Left colon (tissue), 2 donors: ENCODE results near the gene JAGN1. TPM values are rescaled to one million over a fixed set of nuclear protein-coding genes. Genes with fewer than 3 reads are reported as not detected.
"Not testable (repeated sequence)": the region's sequence is repeated elsewhere in the genome, so short reads cannot be mapped to it uniquely, and the experiment has no call there.

ENCODE experiments used
- ATAC-seq: fragments of 200-7000 bp; cut with Tn5 transposase; one replicate; pipeline ENCODE4 v1.9.1; 2020; ENCODE audit warnings: mild to moderate bottlenecking, moderate library complexity
- DNase-seq, 2 donors: peaks; one replicate each; pipeline ENCODE4 v3.0.0-alpha.2; 2020
- intact Hi-C, 2 donors: fragments of 100-400 bp; cut with DNase I in 1 of 2; cut with micrococcal nuclease in 1 of 2; formaldehyde crosslinking; loops; one replicate each; pipeline versions ENCODE4 v1.11.2 to v1.14.0; 2022; cut with DNase I, micrococcal nuclease
- total RNA-seq, 2 donors: library from RNA; stranded (reverse); fragmentation: NEBNext Ultra II Directional; extraction: Animal tissue kit (Norgen Biotek cat#: 25700); gene quantifications; one replicate each; pipeline ENCODE4 v1.2.1, GENCODE V29; 2021
- donor health status: DM: no; HTN: no; CAD: no.
- donor health status: DM: yes; HTN: yes; CAD: no.

The JAGN1 gene
- total RNA-seq, 2 donors from 2014 or later = 40.9 to 41.7 TPM

GRCh38 chr3:9934235-9934621 is 43.8 kb downstream of the JAGN1 start:
- ATAC-seq (peak; percentile 4), DNase-seq (peak in 1 of 2 donors; percentile 38)
- intact Hi-C loops = no loop called here

DNA sequence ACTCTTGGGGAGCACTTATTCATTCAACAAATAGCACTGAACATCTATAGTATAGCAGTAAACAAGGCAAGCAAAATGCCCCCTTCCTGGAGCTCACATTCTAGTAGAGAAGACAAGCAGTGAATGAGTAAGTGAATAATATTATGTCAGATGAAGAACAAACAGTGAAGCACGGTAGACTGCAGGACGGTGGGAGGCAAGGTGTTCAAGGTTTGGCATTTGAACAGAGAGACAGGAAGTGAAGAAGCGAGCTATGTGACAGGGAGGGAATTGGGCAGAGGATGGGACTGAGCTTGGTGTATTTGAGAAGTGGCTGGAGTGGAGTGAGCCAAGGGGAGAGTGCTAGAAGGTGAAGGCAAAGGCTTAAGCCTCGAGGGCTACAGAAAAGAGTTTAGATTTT is 44.6 kb downstream of the JAGN1 start:
- DNase-seq (no peak), ATAC-seq (no peak)
- intact Hi-C loops = no loop called here

DNA sequence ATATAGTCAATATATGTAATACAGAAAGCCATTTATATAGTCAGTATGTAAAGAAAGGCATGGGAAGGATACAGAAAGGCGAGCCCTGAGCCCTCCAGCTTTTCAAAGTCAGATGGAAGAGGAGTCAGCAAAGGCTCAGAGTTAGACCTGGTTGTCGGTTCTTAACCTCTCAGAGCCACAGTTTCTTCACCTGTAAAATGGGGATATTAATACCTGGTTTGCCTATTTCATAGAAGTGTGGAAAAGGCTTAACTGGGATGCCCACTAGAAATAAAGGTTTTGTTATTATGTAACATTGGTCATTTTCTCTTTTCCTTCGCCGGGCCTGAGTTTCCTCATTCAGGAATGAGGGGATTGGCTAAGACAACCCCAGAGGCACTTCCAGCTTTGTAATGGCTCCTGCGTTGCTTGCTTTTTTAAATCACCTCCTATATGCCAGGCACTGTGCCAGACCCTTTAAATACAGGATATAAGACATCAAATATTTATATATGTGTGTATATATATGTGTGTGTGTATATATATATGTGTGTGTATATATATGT is 45.6 kb downstream of the JAGN1 start:
- intact Hi-C loops = no loop called here
- ATAC-seq = no peak
- no peak for DNase-seq

DNA sequence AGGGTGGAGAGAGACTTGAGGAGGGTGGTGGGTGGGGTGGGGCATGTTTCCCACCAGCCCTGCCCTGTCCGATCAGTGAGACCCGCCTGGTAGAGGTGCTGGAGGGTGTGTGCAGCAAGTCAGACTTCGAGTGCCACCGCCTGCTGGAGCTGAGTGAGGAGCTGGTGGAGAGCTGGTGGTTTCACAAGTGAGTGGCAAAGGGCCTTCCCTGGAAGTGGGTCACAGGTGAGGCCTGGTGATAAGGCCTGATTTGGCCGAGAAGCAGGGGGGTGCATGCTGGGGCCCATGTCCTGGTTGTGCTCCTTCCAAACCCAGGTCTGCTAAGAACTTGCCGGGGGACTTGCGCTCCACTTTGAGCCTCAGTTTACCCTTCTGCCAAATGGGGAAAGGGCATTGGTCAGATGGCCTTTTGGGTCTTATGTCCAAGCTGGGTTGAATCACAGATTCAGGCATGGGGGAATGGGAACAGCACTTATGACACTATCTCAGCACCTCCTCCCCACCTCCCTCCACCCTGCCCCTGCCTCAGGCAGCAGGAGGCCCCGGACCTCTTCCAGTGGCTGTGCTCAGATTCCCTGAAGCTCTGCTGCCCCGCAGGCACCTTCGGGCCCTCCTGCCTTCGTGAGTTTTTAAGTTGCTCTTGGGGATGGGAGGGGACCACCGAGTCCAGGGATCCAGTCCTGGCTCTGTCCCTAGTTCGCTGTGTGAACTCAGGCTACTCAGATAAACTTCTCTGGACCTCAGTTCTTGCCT is 47.3 kb downstream of the JAGN1 start:
- intact Hi-C loops = no loop called here
- DNase-seq (no peak), ATAC-seq (no peak)

DNA sequence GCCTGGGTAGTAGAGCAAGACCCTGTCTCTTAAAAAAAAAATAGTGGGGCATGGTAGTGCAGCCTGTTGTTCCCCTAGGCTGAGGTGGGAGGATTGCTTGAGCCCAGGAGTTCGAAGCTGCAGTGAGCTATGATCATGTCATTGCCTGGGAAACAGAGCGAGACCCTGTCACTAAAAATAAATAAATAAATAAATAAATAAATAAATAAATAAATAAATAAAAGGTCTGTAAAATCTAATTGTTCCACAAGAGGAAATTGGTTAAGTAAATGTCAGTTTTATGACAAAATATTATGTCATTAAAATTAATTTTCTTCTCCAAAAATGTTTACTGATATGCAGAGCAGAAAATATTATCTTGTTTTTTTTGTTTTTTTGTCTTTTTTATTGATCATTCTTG is 48.6 kb downstream of the JAGN1 start:
- DNase-seq (no peak), ATAC-seq (no peak)
- intact Hi-C loops = no loop called here

DNA sequence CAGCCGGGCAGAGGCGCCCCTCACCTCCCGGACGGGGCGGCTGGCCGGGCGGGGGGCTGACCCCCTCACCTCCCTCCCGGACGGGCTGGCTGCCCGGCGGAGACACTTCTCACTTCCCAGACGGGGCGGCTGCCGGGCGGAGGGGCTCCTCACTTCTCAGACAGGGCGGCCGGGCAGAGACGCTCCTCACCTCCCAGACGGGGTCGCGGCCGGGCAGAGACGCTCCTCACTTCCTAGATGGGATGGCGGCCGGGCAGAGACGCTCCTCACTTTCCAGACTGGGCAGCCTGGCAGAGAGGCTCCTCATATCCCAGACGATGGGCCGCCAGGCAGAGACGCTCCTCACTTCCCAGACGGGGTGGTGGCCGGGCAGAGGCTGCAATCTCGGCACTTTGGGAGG is 49.5 kb downstream of the JAGN1 start:
- DNase-seq, intact Hi-C loops, ATAC-seq: not testable (repeated sequence)

- no peak for ATAC-seq
- DNase-seq = no peak
- intact Hi-C loops = no loop called here
Observed at GRCh38 chr3:9940746-9941145, 50.3 kb downstream of the JAGN1 start.

- intact Hi-C loops = no loop called here
- no peak for ATAC-seq
- DNase-seq = no peak
Observed at GRCh38 chr3:9942164-9942563, 51.8 kb downstream of the JAGN1 start.

- ATAC-seq (no peak), DNase-seq (no peak)
- intact Hi-C loops = no loop called here
Observed at GRCh38 chr3:9942934-9943690, 52.7 kb downstream of the JAGN1 start.

Other genes with a start within 250 kb of the JAGN1 start
- gene MTMR14, start 241.1 kb upstream of the JAGN1 start, total RNA-seq = 10 to 100 TPM; 38.1 to 44.5 TPM
- gene CPNE9, start 186.8 kb upstream of the JAGN1 start, total RNA-seq = not detected
- 10 to 100 TPM; 14.0 to 15.9 TPM for gene BRPF1, start 158.9 kb upstream of the JAGN1 start, total RNA-seq
- 10 to 100 TPM; 23.8 to 25.0 TPM for gene OGG1, start 140.7 kb upstream of the JAGN1 start, total RNA-seq
- 10 to 100 TPM in 1 of 2 donors, 1 to 10 TPM in 1; 8.2 to 10.9 TPM for gene CAMK1, start 120.7 kb upstream of the JAGN1 start, total RNA-seq
- 10 to 100 TPM; 54.1 to 67.0 TPM for gene TADA3, start 98.1 kb upstream of the JAGN1 start, total RNA-seq
- gene ARPC4, start 97.5 kb upstream of the JAGN1 start, total RNA-seq = 100 to 1,000 TPM; 215 to 222 TPM
- 10 to 100 TPM; 40.2 to 47.1 TPM for gene TTLL3, start 80.3 kb upstream of the JAGN1 start, total RNA-seq
- 10 to 100 TPM; 27.3 to 29.9 TPM for gene RPUSD3, start 46.6 kb upstream of the JAGN1 start, total RNA-seq
- gene CIDEC, start 10.4 kb upstream of the JAGN1 start, total RNA-seq = 10 to 100 TPM; 24.6 to 26.2 TPM
- gene IL17RE, start 12.2 kb downstream of the JAGN1 start, total RNA-seq = 10 to 100 TPM; 87.3 to 88.7 TPM
- gene IL17RC, start 26.5 kb downstream of the JAGN1 start, total RNA-seq = 10 to 100 TPM; 33.4 to 37.8 TPM
- 10 to 100 TPM; 18.8 to 23.8 TPM for gene CRELD1, start 43.2 kb downstream of the JAGN1 start, total RNA-seq
- gene PRRT3, start 61.8 kb downstream of the JAGN1 start, total RNA-seq = 1 to 10 TPM; 1.1 to 1.2 TPM
- 10 to 100 TPM; 82.5 to 88.5 TPM for gene EMC3, start 96.2 kb downstream of the JAGN1 start, total RNA-seq
- gene FANCD2, start 135.8 kb downstream of the JAGN1 start, total RNA-seq = 10 to 100 TPM in 1 of 2 donors, 1 to 10 TPM in 1; 5.1 to 10.0 TPM
- not detected for gene FANCD2OS, start 217.6 kb downstream of the JAGN1 start, total RNA-seq
- 10 to 100 TPM; 79.7 to 84.8 TPM for gene BRK1, start 225.1 kb downstream of the JAGN1 start, total RNA-seq